Common myeloid progenitor, CD34-positive (primary cell): ENCODE results near the gene ME2.
"Not testable (repeated sequence)": the region's sequence is repeated elsewhere in the genome, so short reads cannot be mapped to it uniquely, and the experiment has no call there.

Experiments used
- CTCF ChIA-PET: fragments of 350-600 bp; sonication (Branson Sonifier 250); formaldehyde crosslinking; loops from one replicate; lab custom pipeline; 2021; ENCODE audit warnings: antibody characterized with exemption; lab: Charles Lee
- POLR2A ChIA-PET: fragments of 350-600 bp; sonication (Branson Sonifier 250); formaldehyde crosslinking; loops from one replicate; lab custom pipeline; 2021; ENCODE audit warnings: antibody characterized with exemption; lab: Charles Lee
- DNase-seq, 3 donors: peaks; one replicate each; pipeline versions ENCODE4 v3.0.0 to v3.0.0-alpha.2; 2013
- H3K27ac ChIP-seq, 2 experiments: 1 replicate in 1 of 2; 2 replicates in 1 of 2; pipeline ENCODE4 v1.7.0; 2013; ENCODE audit warnings: inconsistent platforms in 2 of 2, low read length in 2 of 2, mild to moderate bottlenecking in 2 of 2, low read depth in 1 of 2, moderate library complexity in 1 of 2; ENCODE audit not compliant: severe bottlenecking in 2 of 2, insufficient read depth in 1 of 2, poor library complexity in 1 of 2
- H3K27me3 ChIP-seq, 5 experiments: replicated peaks in 2 of 5; 1 replicate in 3 of 5; 2 replicates in 2 of 5; pipeline versions ENCODE4 v1.6.1 to v1.7.0; 2013; ENCODE audit warnings: low read length in 4 of 5, mild to moderate bottlenecking in 2 of 5, moderate library complexity in 2 of 5, inconsistent platforms in 1 of 5; ENCODE audit not compliant: insufficient read depth in 5 of 5, control insufficient read depth in 4 of 5
- H3K36me3 ChIP-seq, 4 experiments: 1 replicate in 2 of 4; 2 replicates in 2 of 4; pipeline versions ENCODE4 v1.6.1 to v1.7.0; 2013; ENCODE audit warnings: low read length in 3 of 4, control low read depth in 1 of 4, mild to moderate bottlenecking in 1 of 4; ENCODE audit not compliant: control insufficient read depth in 4 of 4, insufficient read depth in 4 of 4
- H3K4me1 ChIP-seq, 4 experiments: 1 replicate in 3 of 4; 2 replicates in 1 of 4; pipeline versions ENCODE4 v1.6.1 to v1.7.1; 2013; ENCODE audit warnings: low read length in 3 of 4, mild to moderate bottlenecking in 3 of 4, control low read depth in 1 of 4, inconsistent platforms in 1 of 4, moderate library complexity in 1 of 4; ENCODE audit not compliant: control insufficient read depth in 4 of 4, insufficient read depth in 4 of 4; ENCODE audit errors: control extremely low read depth in 1 of 4
- H3K4me3 ChIP-seq, 7 experiments: 1 replicate in 4 of 7; 2 replicates in 3 of 7; pipeline versions ENCODE4 v1.5.1 to v1.7.0; 2013; ENCODE audit warnings: mild to moderate bottlenecking in 7 of 7, low read length in 6 of 7, moderate library complexity in 6 of 7, inconsistent platforms in 2 of 7, low read depth in 2 of 7, control low read depth in 1 of 7; ENCODE audit not compliant: insufficient read depth in 4 of 7, control insufficient read depth in 1 of 7; ENCODE audit errors: extremely low read depth in 1 of 7
- H3K9me3 ChIP-seq, 5 experiments: 1 replicate in 4 of 5; 2 replicates in 1 of 5; pipeline versions ENCODE4 v1.6.1 to v1.7.1; 2013; ENCODE audit warnings: low read length in 4 of 5, mild to moderate bottlenecking in 2 of 5, inconsistent platforms in 1 of 5, low read depth in 1 of 5, moderate library complexity in 1 of 5; ENCODE audit not compliant: control insufficient read depth in 4 of 5, insufficient read depth in 2 of 5; ENCODE audit errors: control extremely low read depth in 1 of 5
- WGBS: methylation state at CpG from one replicate; pipeline ENCODE4 v1.1.5; 2013; ENCODE audit not compliant: insufficient coverage; 5-methylcytosine and 5-hydroxymethylcytosine counted together

ME2 gene

DNA sequence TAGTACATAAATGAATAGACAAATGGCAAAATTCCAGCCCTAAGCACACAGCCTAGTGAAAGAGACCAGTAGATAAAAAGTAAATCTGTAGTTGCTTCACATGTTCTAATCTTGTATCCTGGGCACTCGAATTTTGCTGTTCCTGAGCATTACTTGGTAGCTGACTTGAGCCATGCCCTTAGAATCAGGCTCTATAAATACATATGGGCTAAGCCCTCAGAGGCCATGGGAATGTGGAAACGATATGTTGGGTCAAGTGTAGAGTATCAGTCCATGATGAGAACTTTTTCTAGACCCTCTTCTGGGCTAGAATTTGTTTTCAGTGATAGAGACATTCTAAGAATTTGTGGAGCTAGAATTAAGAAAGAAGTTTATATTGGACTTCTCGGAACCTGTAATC lies 110.8 kb downstream of the ME2 start:
- Histone ChIP-seq H3K9me3 (no peaks in the 10 kb centered on the region), H3K4me3 (no peak overlapping the region), H3K4me1 (no peaks in the 10 kb centered on the region), H3K27me3 (no peaks in the 10 kb centered on the region), H3K36me3 (peaks cover 4 to 13% (median 8%) of the 10 kb centered on the region in 4 experiments), H3K27ac (no peak overlapping the region)
- ChIA-PET POLR2A (no interaction called here), CTCF (interaction anchor here (0.7 to 1.0 kb wide), 2 partner anchors 31 to 34 kb away, joined by 3 read pairs; no protein-coding TSS in a partner anchor)
- DNase-seq, result no peak
- WGBS, result 100% methylated on average over 2 of the region's 3 CpGs

DNA sequence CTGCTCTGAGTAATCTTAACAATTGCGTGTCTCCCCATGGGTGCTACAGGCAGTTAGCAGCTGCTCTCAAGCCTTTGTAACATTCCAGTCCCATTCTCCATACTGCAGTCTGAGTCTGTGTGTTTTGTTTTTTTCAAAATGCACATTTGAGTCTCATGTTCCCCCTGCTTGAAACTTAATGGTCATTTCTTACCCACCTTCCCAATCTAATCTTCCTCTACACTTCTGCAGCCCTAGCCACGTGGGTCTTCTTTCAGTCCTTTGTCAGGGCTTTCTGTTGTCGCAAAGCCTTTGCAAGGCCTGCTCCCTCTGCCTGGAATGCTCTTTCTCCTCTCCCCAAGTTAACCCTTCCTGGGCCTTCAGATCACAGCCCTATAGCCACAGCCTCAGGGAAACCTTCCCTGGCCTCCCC lies 113.4 kb downstream of the ME2 start:
- Histone ChIP-seq H3K36me3 (peaks cover 0 to 5% (median 3%) of the 10 kb centered on the region in 4 experiments), H3K9me3 (peaks cover 0 to 3% (median 0%) of the 10 kb centered on the region in 5 experiments), H3K27me3 (no peaks in the 10 kb centered on the region), H3K4me1 (no peaks in the 10 kb centered on the region), H3K4me3 (no peak overlapping the region), H3K27ac (no peak overlapping the region)
- ChIA-PET POLR2A (no interaction called here), CTCF (no interaction called here)
- DNase-seq, result no peak
- 96% methylated on average over 3 of the region's 3 CpGs for WGBS

DNA sequence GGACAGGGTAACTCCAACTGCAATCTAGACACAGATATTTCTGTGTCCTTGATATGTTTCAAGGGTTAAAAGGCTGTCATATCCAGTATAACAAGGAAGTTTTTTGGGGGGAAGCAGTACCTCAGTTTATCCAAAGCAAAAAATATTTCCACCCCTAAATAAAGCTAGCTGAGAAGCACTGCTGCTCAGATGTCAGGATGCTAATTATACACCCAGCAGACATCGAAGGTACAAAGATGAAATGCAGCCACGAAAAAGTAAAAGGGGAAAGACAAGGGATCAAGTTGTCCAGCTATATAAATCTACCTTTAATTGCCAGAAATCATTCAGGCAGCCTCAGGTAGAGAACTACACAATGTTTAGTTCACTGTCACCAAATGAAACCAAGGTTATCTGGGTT lies 115.1 kb downstream of the ME2 start:
- Histone ChIP-seq H3K27ac (no peak overlapping the region), H3K9me3 (peaks cover 0 to 6% (median 0%) of the 10 kb centered on the region in 5 experiments), H3K36me3 (no peaks in the 10 kb centered on the region), H3K27me3 (no peaks in the 10 kb centered on the region), H3K4me3 (no peak overlapping the region), H3K4me1 (no peaks in the 10 kb centered on the region)
- CTCF ChIA-PET, result no interaction called here
- 91% methylated on average over 2 of the region's 2 CpGs for WGBS
- no peak for DNase-seq
- POLR2A ChIA-PET, result no interaction called here

DNA sequence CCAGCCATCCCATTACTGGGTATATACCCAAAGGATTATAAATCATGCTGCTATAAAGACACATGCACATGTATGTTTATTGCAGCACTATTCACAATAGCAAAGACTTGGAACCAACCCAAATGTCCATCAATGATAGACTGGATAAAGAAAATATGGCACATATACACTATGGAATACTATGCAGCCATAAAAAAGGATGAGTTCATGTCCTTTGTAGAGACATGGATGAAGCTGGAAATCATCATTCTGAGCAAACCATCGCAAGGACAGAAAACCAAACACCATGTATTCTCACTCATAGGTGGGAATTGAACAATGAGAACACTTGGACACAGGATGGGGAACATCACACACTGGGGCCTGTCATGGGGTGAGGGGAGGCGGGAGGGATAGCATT lies 124.3 kb downstream of the ME2 start:
- H3K4me3 ChIP-seq, CTCF ChIA-PET, H3K9me3 ChIP-seq, H3K27me3 ChIP-seq, H3K4me1 ChIP-seq, POLR2A ChIA-PET, DNase-seq, H3K36me3 ChIP-seq, H3K27ac ChIP-seq: not testable (repeated sequence)
- 100% methylated on average over 1 of the region's 2 CpGs for WGBS
